Caco-2 (cell line): Measurements from ENCODE around the gene FXR2. TPM values are rescaled to one million over a fixed set of nuclear protein-coding genes. Genes with fewer than 3 reads are reported as not detected.

Experiments
- BruUV-seq: library from RNA; stranded (reverse); fragments of 400-500 nt; replicated peaks from 2 replicates; lab custom pipeline; 2021; lab: Mats Ljungman, UMichigan
- CTCF ChIA-PET: fragments of 300-600 bp; sonication (Branson Sonifier 250); formaldehyde crosslinking; loops from one replicate; lab custom pipeline; 2022; ENCODE audit warnings: antibody characterized with exemption; lab: Charles Lee
- POLR2A ChIA-PET: fragments of 300-600 bp; sonication (Branson Sonifier 250); formaldehyde crosslinking; loops from one replicate; lab custom pipeline; 2022; ENCODE audit warnings: antibody characterized with exemption; lab: Charles Lee
- DNase-seq, 2 experiments: peaks; one replicate each; pipeline versions ENCODE4 v3.0.0 to v3.0.0-alpha.2; 2020 to 2022
- H3K27me3 ChIP-seq: replicated peaks from 2 replicates; pipeline ENCODE4 v1.6.0; 2011; ENCODE audit warnings: low read length; ENCODE audit not compliant: control insufficient read depth, insufficient read depth
- H3K36me3 ChIP-seq: 2 replicates; pipeline ENCODE4 v1.5.1; 2011; ENCODE audit warnings: low read length; ENCODE audit not compliant: control insufficient read depth, insufficient read depth
- H3K4me1 ChIP-seq: fragments of 250-450 bp; sonication (Bioruptor Pico); 2 replicates; pipeline ENCODE4 v1.5.1; 2020; ENCODE audit warnings: mild to moderate bottlenecking
- H3K4me3 ChIP-seq: 2 replicates; pipeline ENCODE4 v1.5.1; 2011; ENCODE audit warnings: low read depth, mild to moderate bottlenecking, control low read depth, low read length
- H3K9me3 ChIP-seq: fragments of 250-450 bp; sonication (Bioruptor Pico); 2 replicates; pipeline ENCODE4 v1.5.1; 2020; ENCODE audit warnings: mild to moderate bottlenecking, moderate library complexity
- H3K27ac Mint-ChIP-seq: one replicate; pipeline ENCODE4 v1.8.0; 2022; ENCODE audit warnings: mixed read lengths; ENCODE audit not compliant: unreplicated experiment
- H3K27me3 Mint-ChIP-seq: one replicate; pipeline ENCODE4 v1.8.0; 2022; ENCODE audit warnings: mixed read lengths; ENCODE audit not compliant: insufficient read depth, unreplicated experiment
- H3K36me3 Mint-ChIP-seq: one replicate; pipeline ENCODE4 v1.8.0; 2022; ENCODE audit warnings: mild to moderate bottlenecking, mixed read lengths; ENCODE audit not compliant: insufficient read depth, unreplicated experiment
- H3K4me1 Mint-ChIP-seq: one replicate; pipeline ENCODE4 v1.8.0; 2022; ENCODE audit warnings: low read depth, mixed read lengths; ENCODE audit not compliant: unreplicated experiment
- H3K4me3 Mint-ChIP-seq: one replicate; pipeline ENCODE4 v1.8.0; 2022; ENCODE audit warnings: mild to moderate bottlenecking, moderate library complexity, mixed read lengths; ENCODE audit not compliant: unreplicated experiment
- H3K9me3 Mint-ChIP-seq: one replicate; pipeline ENCODE4 v1.8.0; 2022; ENCODE audit warnings: mixed read lengths; ENCODE audit not compliant: unreplicated experiment
- intact Hi-C: fragments of 100-400 bp; cut with micrococcal nuclease; formaldehyde crosslinking; loops from one replicate; pipeline ENCODE4 v1.10.0; 2022; ENCODE audit not compliant: unreplicated experiment
- total RNA-seq: library from RNA; stranded (reverse); gene quantifications from 2 replicates; pipeline ENCODE4 v1.2.3, GENCODE V29; 2022
- TF ChIP-seq, protein P1 (sequence below), 2 experiments: fragments of 200-600 bp in 1 of 2; IDR thresholded peaks; 1 replicate in 1 of 2; 2 replicates in 1 of 2; pipeline versions ENCODE4 v1.5.1 to v1.8.0; 2011 to 2022; ENCODE audit warnings: antibody characterized with exemption in 1 of 2, control low read depth in 1 of 2, inconsistent platforms in 1 of 2, low read depth in 1 of 2, low read length in 1 of 2, mild to moderate bottlenecking in 1 of 2, moderate library complexity in 1 of 2; ENCODE audit not compliant: insufficient read depth in 1 of 2, severe bottlenecking in 1 of 2, unreplicated experiment in 1 of 2

FXR2 gene
- total RNA-seq, 1 experiment from 2014 or later: 25.3 TPM

DNA sequence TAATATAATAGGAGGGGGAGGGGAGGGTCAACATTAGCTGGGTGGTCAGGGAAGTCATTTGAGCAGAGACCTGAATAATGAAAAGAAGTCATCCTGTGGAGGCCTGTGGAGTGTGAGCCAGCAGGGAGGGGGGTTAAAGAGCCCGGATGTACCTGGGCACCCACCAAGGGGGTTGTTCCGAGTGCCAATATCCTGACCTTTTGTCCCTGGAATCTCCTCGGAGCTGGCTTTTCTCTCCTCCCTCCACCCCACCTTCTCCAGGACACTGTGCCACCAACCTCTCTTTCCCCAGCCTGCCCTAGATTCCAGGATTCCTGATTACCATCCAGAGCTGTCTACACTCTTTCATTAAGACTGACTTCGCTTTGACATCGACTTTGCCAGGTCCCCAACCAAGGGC, 21.5 kb upstream of the FXR2 start:
- Mint-ChIP-seq H3K4me3 (no peak overlapping the region), H3K4me1 (no peaks in the 10 kb centered on the region), H3K9me3 (no peaks in the 10 kb centered on the region), H3K27ac (no peak overlapping the region), H3K27me3 (no peaks in the 10 kb centered on the region), H3K36me3 (no peaks in the 10 kb centered on the region)
- DNase-seq: no peak
- H3K4me3 ChIP-seq: no peak overlapping the region
- intact Hi-C loops: no loop called here
- no peaks in the 10 kb centered on the region for H3K36me3 ChIP-seq
- POLR2A ChIA-PET: no interaction called here
- TF ChIP-seq, protein P1, sequence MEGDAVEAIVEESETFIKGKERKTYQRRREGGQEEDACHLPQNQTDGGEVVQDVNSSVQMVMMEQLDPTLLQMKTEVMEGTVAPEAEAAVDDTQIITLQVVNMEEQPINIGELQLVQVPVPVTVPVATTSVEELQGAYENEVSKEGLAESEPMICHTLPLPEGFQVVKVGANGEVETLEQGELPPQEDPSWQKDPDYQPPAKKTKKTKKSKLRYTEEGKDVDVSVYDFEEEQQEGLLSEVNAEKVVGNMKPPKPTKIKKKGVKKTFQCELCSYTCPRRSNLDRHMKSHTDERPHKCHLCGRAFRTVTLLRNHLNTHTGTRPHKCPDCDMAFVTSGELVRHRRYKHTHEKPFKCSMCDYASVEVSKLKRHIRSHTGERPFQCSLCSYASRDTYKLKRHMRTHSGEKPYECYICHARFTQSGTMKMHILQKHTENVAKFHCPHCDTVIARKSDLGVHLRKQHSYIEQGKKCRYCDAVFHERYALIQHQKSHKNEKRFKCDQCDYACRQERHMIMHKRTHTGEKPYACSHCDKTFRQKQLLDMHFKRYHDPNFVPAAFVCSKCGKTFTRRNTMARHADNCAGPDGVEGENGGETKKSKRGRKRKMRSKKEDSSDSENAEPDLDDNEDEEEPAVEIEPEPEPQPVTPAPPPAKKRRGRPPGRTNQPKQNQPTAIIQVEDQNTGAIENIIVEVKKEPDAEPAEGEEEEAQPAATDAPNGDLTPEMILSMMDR (IDR thresholded peaks at IDR 0.05; ENCODE audit: insufficient read depth in 1 of 2, low read depth in 1 of 2, low read length in 1 of 2, severe bottlenecking in 1 of 2, unreplicated experiment in 1 of 2): no peak
- no TSS peak for BruUV-seq
- no peaks in the 10 kb centered on the region for H3K27me3 ChIP-seq
- no peaks in the 10 kb centered on the region for H3K9me3 ChIP-seq
- CTCF ChIA-PET: interaction anchor here (1.5 kb wide), 1 partner anchor 51 kb away, joined by 4 read pairs; the partner anchor contains the start of gene TP53
- H3K4me1 ChIP-seq: no peaks in the 10 kb centered on the region

DNA sequence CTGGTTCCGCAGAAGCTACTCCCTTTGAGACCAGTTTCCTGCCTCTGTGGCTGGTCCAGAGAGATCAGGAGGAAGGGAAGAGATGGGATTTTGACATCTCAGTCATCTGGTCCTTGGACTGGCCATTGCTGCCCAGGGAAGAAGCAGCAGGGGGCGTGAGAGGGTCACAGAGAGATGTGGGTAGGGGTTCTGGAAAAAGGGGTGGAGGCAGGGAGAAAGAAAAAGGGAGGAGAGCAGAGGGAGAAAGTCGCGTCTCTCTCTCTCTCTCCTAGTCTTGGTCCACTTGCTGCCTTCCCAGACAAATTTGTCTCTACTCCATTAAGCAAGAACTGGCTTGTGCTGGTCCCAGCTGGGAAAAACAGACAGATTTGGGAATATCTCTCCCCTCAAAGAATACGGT, 19.7 kb upstream of the FXR2 start:
- peak; percentile 64 to 68 for DNase-seq
- TF ChIP-seq, protein P1 (IDR thresholded peaks at IDR 0.05; ENCODE audit: insufficient read depth in 1 of 2, low read depth in 1 of 2, low read length in 1 of 2, severe bottlenecking in 1 of 2, unreplicated experiment in 1 of 2): peak; percentile 27 to 55
- H3K27ac Mint-ChIP-seq: no peak overlapping the region
- H3K9me3 Mint-ChIP-seq: no peaks in the 10 kb centered on the region
- no peaks in the 10 kb centered on the region for H3K36me3 Mint-ChIP-seq
- H3K27me3 ChIP-seq: no peaks in the 10 kb centered on the region
- no peak overlapping the region for H3K4me3 Mint-ChIP-seq
- intact Hi-C loops: loop anchor here (1.0 kb wide), 1 partner anchor 54 kb away; the partner anchor contains the start of gene WRAP53
- no TSS peak for BruUV-seq
- H3K9me3 ChIP-seq: no peaks in the 10 kb centered on the region
- no peaks in the 10 kb centered on the region for H3K36me3 ChIP-seq
- peaks cover 3% of the 10 kb centered on the region; the same call in 1 of the 2 replicates for H3K4me1 ChIP-seq
- H3K27me3 Mint-ChIP-seq: no peaks in the 10 kb centered on the region
- CTCF ChIA-PET: interaction anchor here (0.5 kb wide), 1 partner anchor 28 kb away, joined by 3 read pairs; no protein-coding TSS in a partner anchor
- POLR2A ChIA-PET: interaction anchor here (0.6 to 0.7 kb wide), 2 partner anchors 16 to 53 kb away, joined by 4 to 8 read pairs; partner anchors contain the start of gene TP53
- H3K4me3 ChIP-seq: no peak overlapping the region
- H3K4me1 Mint-ChIP-seq: no peaks in the 10 kb centered on the region

DNA sequence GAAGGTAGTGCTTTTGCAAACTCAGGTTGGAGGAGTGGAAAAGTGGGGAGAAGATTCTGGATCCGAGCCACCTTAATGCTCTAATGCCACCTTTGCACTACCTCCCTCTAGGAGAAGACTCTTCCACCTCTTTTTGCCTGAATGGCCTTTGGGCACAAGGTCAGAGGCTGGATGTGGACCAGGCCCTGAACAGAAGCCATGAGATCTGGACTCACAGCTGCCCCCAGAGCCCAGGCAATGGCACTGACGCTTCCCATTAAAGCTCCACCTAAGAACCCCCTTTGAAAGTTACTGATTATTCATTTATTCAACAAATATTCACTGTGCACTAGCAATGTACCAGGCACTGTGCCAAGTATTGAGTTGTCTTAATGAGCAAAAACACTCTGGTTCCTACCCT, 18.4 kb upstream of the FXR2 start:
- no peak for DNase-seq
- Mint-ChIP-seq H3K9me3 (no peaks in the 10 kb centered on the region), H3K4me3 (no peak overlapping the region), H3K4me1 (no peaks in the 10 kb centered on the region), H3K27me3 (no peaks in the 10 kb centered on the region), H3K27ac (no peak overlapping the region), H3K36me3 (no peaks in the 10 kb centered on the region)
- no peak overlapping the region for H3K4me3 ChIP-seq
- intact Hi-C loops: no loop called here
- no peaks in the 10 kb centered on the region for H3K9me3 ChIP-seq
- ChIA-PET CTCF (interaction anchor here (0.6 to 1.5 kb wide), 5 partner anchors 14 to 55 kb away, joined by 3 to 9 read pairs (median 5); partner anchors contain the start of genes ATP1B2, FXR2, TP53 and WRAP53), POLR2A (no interaction called here)
- no TSS peak for BruUV-seq
- TF ChIP-seq, protein P1 (IDR thresholded peaks at IDR 0.05; ENCODE audit: insufficient read depth in 1 of 2, low read depth in 1 of 2, low read length in 1 of 2, severe bottlenecking in 1 of 2, unreplicated experiment in 1 of 2): no peak
- peaks cover 3% of the 10 kb centered on the region; the same call in 1 of the 2 replicates for H3K4me1 ChIP-seq
- H3K36me3 ChIP-seq: no peaks in the 10 kb centered on the region
- H3K27me3 ChIP-seq: no peaks in the 10 kb centered on the region
